CD4-positive, CD25-positive, alpha-beta regulatory T cell (primary cell): ENCODE results near the gene OLFML1. TPM values are rescaled to one million over a fixed set of nuclear protein-coding genes. Genes with fewer than 3 reads are reported as not detected.
A peak's percentile ranks its signal among the peaks of the same experiment; 100 is the strongest.
"Not testable (repeated sequence)": the region's sequence is repeated elsewhere in the genome, so short reads cannot be mapped to it uniquely, and the experiment has no call there.

ENCODE experiments used
- ATAC-seq, 2 donors: fragments of 150-1000 bp; cut with Tn5 transposase; one replicate each; pipeline ENCODE4 v1.10.0; 2021; ENCODE audit warnings: low read depth in 2 of 2, moderate number of reproducible peaks in 2 of 2, moderate library complexity in 1 of 2
- DNase-seq, 3 donors: peaks; one replicate each; pipeline versions ENCODE4 v3.0.0 to v3.0.0-alpha.2; 2012 to 2022; ENCODE audit warnings: mixed read lengths in 1 of 3
- H3K27ac ChIP-seq: one replicate; pipeline ENCODE4 v1.7.0; 2013; ENCODE audit warnings: mild to moderate bottlenecking, low read length; ENCODE audit not compliant: insufficient read depth, poor library complexity, severe bottlenecking
- H3K27me3 ChIP-seq: one replicate; pipeline ENCODE4 v1.7.0; 2013; ENCODE audit warnings: low read length; ENCODE audit not compliant: control insufficient read depth, insufficient read depth
- H3K36me3 ChIP-seq: one replicate; pipeline ENCODE4 v1.7.0; 2013; ENCODE audit warnings: mild to moderate bottlenecking, low read length, moderate library complexity; ENCODE audit not compliant: control insufficient read depth, insufficient read depth
- H3K4me1 ChIP-seq: 2 replicates; pipeline ENCODE4 v1.7.0; 2013; ENCODE audit warnings: mild to moderate bottlenecking, low read length; ENCODE audit not compliant: insufficient read depth, control insufficient read depth, poor library complexity, severe bottlenecking
- H3K4me3 ChIP-seq: one replicate; pipeline ENCODE4 v1.7.0; 2013; ENCODE audit warnings: low read depth, mild to moderate bottlenecking, low read length, moderate library complexity
- H3K9me3 ChIP-seq, 2 experiments: 1 replicate in 1 of 2; 2 replicates in 1 of 2; pipeline ENCODE4 v1.7.0; 2013; ENCODE audit warnings: low read length in 2 of 2, mild to moderate bottlenecking in 1 of 2, moderate library complexity in 1 of 2; ENCODE audit not compliant: control insufficient read depth in 2 of 2
- H3K27ac Mint-ChIP-seq, 3 donors: one replicate each; pipeline ENCODE4 v1.8.0; 2020 to 2022; ENCODE audit warnings: mild to moderate bottlenecking in 3 of 3, mixed read lengths in 3 of 3, moderate library complexity in 2 of 3
- H3K27me3 Mint-ChIP-seq: one replicate; pipeline ENCODE4 v1.8.0; 2022; ENCODE audit warnings: mild to moderate bottlenecking, mixed read lengths
- H3K36me3 Mint-ChIP-seq: one replicate; pipeline ENCODE4 v1.8.0; 2020; ENCODE audit warnings: mixed read lengths
- H3K4me1 Mint-ChIP-seq, 4 donors: one replicate each; pipeline ENCODE4 v1.8.0; 2020 to 2022; ENCODE audit warnings: mixed read lengths in 4 of 4, mild to moderate bottlenecking in 1 of 4
- H3K4me3 Mint-ChIP-seq, 4 donors: one replicate each; pipeline ENCODE4 v1.8.0; 2020 to 2022; ENCODE audit warnings: mild to moderate bottlenecking in 4 of 4, mixed read lengths in 4 of 4, moderate library complexity in 3 of 4
- H3K9me3 Mint-ChIP-seq, 7 donors: one replicate each; pipeline ENCODE4 v1.8.0; 2020 to 2022; ENCODE audit warnings: mixed read lengths in 7 of 7, mild to moderate bottlenecking in 3 of 7, moderate library complexity in 2 of 7
- polyA plus RNA-seq, 4 donors: library from polyadenylated mRNA; unstranded; fragments of 300-500 nt; fragmentation: Illumina TruSeq; gene quantifications; one replicate each; pipeline ENCODE4 v1.2.3, GENCODE V29; 2021
- total RNA-seq: library from RNA; stranded (reverse); gene quantifications from one replicate; pipeline ENCODE4 v1.2.3, GENCODE V29; 2022

OLFML1 gene
- total and polyA plus RNA-seq, 5 donors from 2014 or later: 0.10 to 0.13 (median 0.11) TPM; not detected in 2

DNA sequence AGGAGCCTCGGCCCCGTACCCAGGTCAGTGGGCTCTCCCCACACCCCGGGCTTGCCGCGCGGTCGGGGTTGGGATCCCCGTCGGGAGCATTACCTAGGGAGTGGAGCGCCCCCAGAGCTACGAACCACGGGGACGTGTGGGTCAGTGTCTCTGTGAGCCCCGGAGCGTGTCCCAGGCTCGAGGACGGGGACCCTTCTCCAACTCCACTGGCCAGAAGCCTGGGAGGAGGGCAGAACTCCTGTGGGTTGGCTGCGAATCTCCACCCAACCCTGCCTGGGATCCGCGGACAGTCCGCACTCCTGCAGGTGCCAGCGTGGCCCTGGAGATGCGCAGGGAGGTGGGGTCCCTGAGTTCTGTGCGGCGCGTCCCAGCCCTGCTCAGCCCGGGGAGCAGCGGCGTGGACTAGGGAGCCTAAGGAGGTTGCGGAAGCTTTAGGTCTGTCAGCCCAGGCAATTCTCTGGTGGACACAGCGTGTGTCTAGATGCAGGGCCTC, 28.8 kb downstream of the OLFML1 start:
- H3K36me3 Mint-ChIP-seq: peaks cover 8% of the 10 kb centered on the region
- H3K4me1 ChIP-seq: peaks cover 18% of the 10 kb centered on the region
- H3K27me3 Mint-ChIP-seq: peaks cover 33% of the 10 kb centered on the region
- H3K4me1 Mint-ChIP-seq: peaks cover 16 to 55% (median 19%) of the 10 kb centered on the region in 4 donors
- no peaks in the 10 kb centered on the region for H3K36me3 ChIP-seq
- peak overlapping the region; percentile 89 for H3K27ac ChIP-seq
- H3K9me3 Mint-ChIP-seq: peaks cover 0 to 2% (median 0%) of the 10 kb centered on the region in 7 donors
- peak overlapping the region; percentile 41 for H3K4me3 ChIP-seq
- H3K27ac Mint-ChIP-seq: no peak overlapping the region
- ATAC-seq (no peak), DNase-seq (peak in 1 of 3 donors; percentile 17)
- peaks cover 8% of the 10 kb centered on the region for H3K27me3 ChIP-seq
- peak overlapping the region; percentile 75 to 96 (median 90) for H3K4me3 Mint-ChIP-seq
- no peaks in the 10 kb centered on the region for H3K9me3 ChIP-seq

DNA sequence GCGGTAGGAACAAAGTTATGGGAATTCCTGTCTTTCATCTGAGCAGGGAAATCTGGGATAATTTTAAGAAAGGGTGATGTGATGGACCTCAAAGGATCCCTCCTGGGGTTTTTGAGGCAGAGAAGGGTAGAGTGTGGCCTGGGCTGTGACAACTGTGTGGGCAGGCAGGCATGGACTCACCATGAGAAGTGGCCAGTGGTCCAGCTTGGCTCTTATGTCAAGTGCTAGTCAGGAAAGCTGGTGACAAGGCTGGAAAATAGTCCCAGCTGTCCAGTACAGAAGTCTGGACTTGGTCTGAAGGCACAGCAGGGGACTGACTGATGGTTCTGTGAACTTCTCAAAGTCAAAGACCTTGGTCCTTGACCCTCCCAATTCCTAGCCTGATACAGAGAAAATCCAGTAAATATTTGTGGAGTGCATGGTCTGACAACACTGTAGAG, 30.2 kb downstream of the OLFML1 start:
- H3K27ac ChIP-seq: no peak overlapping the region
- Mint-ChIP-seq H3K27ac (peak overlapping the region in 2 of 3 donors; percentile 17 to 43), H3K9me3 (peaks cover 0 to 2% (median 0%) of the 10 kb centered on the region in 7 donors), H3K4me3 (peak overlapping the region; percentile 6 to 83 (median 50)), H3K4me1 (peaks cover 16 to 59% (median 21%) of the 10 kb centered on the region in 4 donors), H3K27me3 (peaks cover 30% of the 10 kb centered on the region), H3K36me3 (peaks cover 8% of the 10 kb centered on the region)
- peaks cover 8% of the 10 kb centered on the region for H3K27me3 ChIP-seq
- DNase-seq: no peak
- no peaks in the 10 kb centered on the region for H3K9me3 ChIP-seq
- H3K36me3 ChIP-seq: no peaks in the 10 kb centered on the region
- ATAC-seq: no peak
- peak overlapping the region; percentile 41 for H3K4me3 ChIP-seq
- H3K4me1 ChIP-seq: peaks cover 18% of the 10 kb centered on the region

DNA sequence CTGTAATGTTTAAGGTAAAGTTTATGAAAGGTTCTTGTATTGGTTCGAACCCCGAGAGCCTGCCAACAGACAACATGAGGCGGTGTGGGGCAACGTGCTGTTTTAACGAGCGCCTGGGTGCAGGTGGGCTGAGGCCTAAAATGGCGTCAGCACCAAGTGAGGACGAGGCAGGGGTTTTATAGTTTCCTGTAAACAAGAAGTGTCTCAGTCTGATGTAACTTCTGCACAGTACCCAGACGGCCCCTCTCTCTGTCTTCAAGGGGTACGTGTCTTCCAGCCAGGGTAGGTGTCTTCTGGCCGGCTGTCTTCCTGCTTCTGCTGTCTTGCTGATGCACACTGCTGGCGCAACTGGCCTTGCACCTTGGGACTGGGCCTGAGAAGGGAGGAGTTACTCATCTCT, 31.2 kb downstream of the OLFML1 start:
- Histone ChIP-seq H3K36me3 (no peaks in the 10 kb centered on the region), H3K9me3 (no peaks in the 10 kb centered on the region), H3K4me1 (peaks cover 18% of the 10 kb centered on the region), H3K27ac (no peak overlapping the region), H3K27me3 (peaks cover 8% of the 10 kb centered on the region), H3K4me3 (no peak overlapping the region)
- H3K27me3 Mint-ChIP-seq: peaks cover 30% of the 10 kb centered on the region
- DNase-seq (no peak), ATAC-seq (no peak)
- H3K27ac Mint-ChIP-seq: peak overlapping the region in 2 of 3 donors; percentile 54 to 78
- peaks cover 0 to 2% (median 0%) of the 10 kb centered on the region in 7 donors for H3K9me3 Mint-ChIP-seq
- peaks cover 16 to 56% (median 21%) of the 10 kb centered on the region in 4 donors for H3K4me1 Mint-ChIP-seq
- peaks cover 8% of the 10 kb centered on the region for H3K36me3 Mint-ChIP-seq
- peak overlapping the region; percentile 37 to 86 (median 78) for H3K4me3 Mint-ChIP-seq

DNA sequence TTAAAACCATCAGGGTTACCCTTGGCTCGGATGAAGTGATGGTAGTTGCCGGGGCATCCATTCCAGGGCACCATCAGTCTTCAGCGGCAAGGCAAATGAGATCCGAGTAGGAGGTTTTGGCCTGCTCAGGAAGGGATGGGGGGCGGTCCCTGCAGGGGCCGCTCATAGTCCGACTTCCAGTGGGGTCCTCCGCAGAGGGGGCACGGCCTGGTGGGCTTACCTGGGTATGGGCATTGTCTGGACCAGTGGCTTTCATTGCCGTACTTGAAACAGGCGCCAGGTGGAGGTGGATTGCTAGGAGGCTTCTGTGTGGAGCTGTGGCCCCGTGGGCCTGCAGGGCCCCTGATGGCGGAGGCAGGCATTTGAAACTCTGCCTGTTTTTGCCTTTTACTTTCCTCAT, 32.4 kb downstream of the OLFML1 start:
- not testable (repeated sequence) for H3K27ac ChIP-seq, H3K4me3 ChIP-seq, H3K9me3 Mint-ChIP-seq, DNase-seq, H3K36me3 ChIP-seq, H3K9me3 ChIP-seq, H3K36me3 Mint-ChIP-seq, ATAC-seq, H3K27me3 ChIP-seq, H3K4me3 Mint-ChIP-seq
- H3K4me1 ChIP-seq: peaks cover 17% of the 10 kb centered on the region
- Mint-ChIP-seq H3K27ac (peak overlapping the region in 2 of 3 donors; percentile 6 to 83), H3K4me1 (peaks cover 15 to 54% (median 20%) of the 10 kb centered on the region in 4 donors), H3K27me3 (peaks cover 30% of the 10 kb centered on the region)

DNA sequence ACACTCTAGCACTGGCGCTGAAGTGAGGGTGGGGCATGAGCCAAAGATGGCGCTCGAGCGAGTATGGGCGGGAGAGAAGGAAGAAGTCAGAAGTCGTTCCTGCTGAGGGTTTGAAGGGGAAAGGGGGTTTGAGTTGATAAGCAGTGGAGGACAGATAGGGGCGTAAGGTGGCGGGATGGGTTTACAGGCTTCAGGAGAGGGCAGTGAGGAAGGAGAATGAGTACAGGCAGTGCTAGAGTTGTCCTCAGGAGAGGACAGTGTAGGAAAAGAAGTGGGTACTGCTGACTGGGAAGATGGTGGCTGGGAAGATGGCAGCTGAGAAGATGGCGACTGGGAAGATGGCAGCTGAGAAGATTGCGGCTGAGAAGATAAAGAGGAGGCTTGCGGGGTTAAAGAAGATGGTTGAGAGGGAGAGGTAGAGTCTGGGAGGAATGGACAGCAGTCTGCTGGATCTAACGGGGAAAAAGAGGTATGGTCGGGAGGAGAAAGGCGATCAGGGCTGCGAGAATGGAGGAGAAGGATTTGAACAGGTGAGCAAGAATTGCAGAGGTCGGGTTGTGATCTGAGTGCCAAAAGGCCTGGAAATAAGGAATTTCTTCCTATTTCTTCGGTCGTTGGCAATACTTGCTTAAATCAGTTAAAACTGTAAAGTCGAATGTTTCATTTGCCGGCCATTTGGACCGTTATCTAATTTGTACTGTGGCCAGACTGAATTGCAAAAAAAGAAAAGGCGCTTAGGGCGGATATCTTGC, 33.7 kb downstream of the OLFML1 start:
- H3K4me1 Mint-ChIP-seq: peaks cover 11 to 54% (median 17%) of the 10 kb centered on the region in 4 donors
- peaks cover 8% of the 10 kb centered on the region for H3K27me3 ChIP-seq
- no peak overlapping the region for H3K4me3 ChIP-seq
- H3K27me3 Mint-ChIP-seq: peaks cover 23% of the 10 kb centered on the region
- no peaks in the 10 kb centered on the region for H3K36me3 ChIP-seq
- peaks cover 8% of the 10 kb centered on the region for H3K36me3 Mint-ChIP-seq
- DNase-seq (no peak), ATAC-seq (no peak)
- no peaks in the 10 kb centered on the region for H3K9me3 ChIP-seq
- H3K9me3 Mint-ChIP-seq: peaks cover 0 to 2% (median 0%) of the 10 kb centered on the region in 7 donors
- peak overlapping the region in 2 of 3 donors; percentile 57 to 83 for H3K27ac Mint-ChIP-seq
- H3K4me1 ChIP-seq: peaks cover 7% of the 10 kb centered on the region
- H3K4me3 Mint-ChIP-seq: no peak overlapping the region
- no peak overlapping the region for H3K27ac ChIP-seq

DNA sequence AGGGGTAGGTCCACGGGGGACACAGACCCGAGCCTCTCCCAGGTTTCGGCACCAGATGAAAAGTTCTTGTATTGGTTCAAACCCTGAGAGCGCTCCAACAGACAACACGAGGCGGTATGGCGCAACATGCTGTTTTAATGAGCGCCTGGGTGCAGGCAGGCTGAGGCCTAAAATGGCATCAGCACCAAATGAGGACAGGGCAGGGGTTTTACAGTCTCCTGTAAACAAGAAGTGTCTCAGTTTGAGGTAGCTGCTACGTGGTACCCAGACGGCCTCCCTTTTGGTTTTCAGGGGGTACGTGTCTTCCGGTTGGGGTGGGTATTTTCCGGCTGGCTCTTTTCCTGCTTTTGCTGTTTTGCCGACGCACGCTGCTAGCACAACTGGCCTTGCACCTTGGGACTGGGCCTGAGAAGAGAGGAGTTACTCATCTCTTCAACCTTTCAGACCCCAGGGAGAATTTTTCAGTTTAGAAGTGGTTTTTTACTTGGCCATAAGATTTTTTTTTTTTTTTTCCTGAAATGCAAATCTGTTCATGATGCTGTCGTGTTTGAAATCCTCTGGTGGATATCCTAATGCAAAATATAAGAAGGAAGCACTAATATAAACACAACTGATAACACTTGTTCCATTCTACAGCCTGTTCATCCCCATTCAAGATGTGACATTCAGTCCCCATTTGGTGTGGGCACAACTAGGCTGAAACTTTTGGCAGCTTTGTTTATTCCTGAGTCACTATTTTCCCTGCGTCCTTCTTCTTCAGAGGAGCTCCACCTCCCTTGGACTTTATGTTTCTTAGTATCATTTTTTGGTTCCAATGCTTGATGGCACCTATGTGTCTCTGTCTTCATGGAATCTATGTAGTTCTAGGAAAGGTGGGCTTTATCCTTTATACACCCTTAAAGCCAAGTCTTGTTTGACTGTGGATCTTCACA, 35.0 kb downstream of the OLFML1 start:
- no peak for ATAC-seq
- peaks cover 2 to 59% (median 15%) of the 10 kb centered on the region in 4 donors for H3K4me1 Mint-ChIP-seq
- no peaks in the 10 kb centered on the region for H3K4me1 ChIP-seq

DNA sequence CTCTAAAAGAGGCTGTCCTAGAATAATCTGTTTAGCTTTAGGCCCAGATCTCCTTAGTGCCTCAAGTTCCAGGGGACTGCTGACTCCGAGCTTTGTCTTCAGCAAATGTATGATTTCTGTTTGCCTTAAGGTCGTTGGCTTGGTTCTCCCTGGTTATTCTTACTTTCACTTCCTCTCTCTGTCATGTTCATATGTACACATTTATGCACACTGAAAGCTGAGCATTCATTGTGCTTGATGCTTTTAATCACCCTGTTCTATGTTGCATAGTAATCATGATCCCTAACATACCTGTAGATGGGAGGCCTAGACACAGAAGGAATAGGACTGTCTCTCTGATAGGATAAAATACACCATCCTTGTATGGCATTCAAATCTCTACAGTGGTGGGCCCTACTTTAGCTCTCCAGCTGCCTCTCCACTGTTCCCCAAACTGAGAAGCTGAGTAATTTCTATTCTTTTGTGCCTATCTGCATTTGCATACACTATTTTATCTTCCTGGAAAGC, 35.7 kb downstream of the OLFML1 start:
- H3K4me3 ChIP-seq: peak overlapping the region; percentile 20
- no peaks in the 10 kb centered on the region for H3K36me3 ChIP-seq
- no peaks in the 10 kb centered on the region for H3K27me3 ChIP-seq
- H3K27me3 Mint-ChIP-seq: peaks cover 8% of the 10 kb centered on the region
- H3K4me1 ChIP-seq: no peaks in the 10 kb centered on the region
- H3K27ac ChIP-seq: no peak overlapping the region
- H3K4me3 Mint-ChIP-seq: no peak overlapping the region
- H3K36me3 Mint-ChIP-seq: peaks cover 8% of the 10 kb centered on the region
- H3K9me3 Mint-ChIP-seq: no peaks in the 10 kb centered on the region
- peak; percentile 35 to 40 for ATAC-seq
- peaks cover 0 to 58% (median 17%) of the 10 kb centered on the region in 4 donors for H3K4me1 Mint-ChIP-seq
- peak in 1 of 3 donors; percentile 55 for DNase-seq
- no peak overlapping the region for H3K27ac Mint-ChIP-seq
- H3K9me3 ChIP-seq: no peaks in the 10 kb centered on the region

More for the DNA sequence above, 35.0 kb downstream of the OLFML1 start:
- Mint-ChIP-seq H3K27ac (peak overlapping the region in 2 of 3 donors; percentile 51 to 67), H3K9me3 (peaks cover 0 to under 1% (median 0%) of the 10 kb centered on the region in 7 donors), H3K36me3 (peaks cover 8% of the 10 kb centered on the region), H3K27me3 (peaks cover 16% of the 10 kb centered on the region), H3K4me3 (no peak overlapping the region)
- Histone ChIP-seq H3K27ac (no peak overlapping the region), H3K4me3 (peak overlapping the region; percentile 20), H3K36me3 (no peaks in the 10 kb centered on the region), H3K27me3 (peaks cover 3% of the 10 kb centered on the region), H3K9me3 (no peaks in the 10 kb centered on the region)
- no peak for DNase-seq
